ENCODE data around the gene HORMAD2. TPM values are rescaled to one million over a fixed set of nuclear protein-coding genes. Genes with fewer than 3 reads are reported as not detected.

The HORMAD2 gene
- total RNA-seq, 2 donors from 2014 or later = 6.9 TPM; not detected in 1

GRCh38 chr22:30195245-30196140 lies 115.2 kb downstream of the HORMAD2 start:
- Histone ChIP-seq H3K9me3 (no peaks in the 10 kb centered on the region), H3K4me3 (no peak overlapping the region), H3K4me1 (replicated peaks) (peaks cover 4% of the 10 kb centered on the region), H3K36me3 (no peaks in the 10 kb centered on the region), H3K27me3 (replicated peaks; ENCODE audit: insufficient read depth) (no peaks in the 10 kb centered on the region), H3K27ac (peak overlapping the region; percentile 61 to 73)
- TF ChIP-seq POLR2AphosphoS5 (IDR thresholded peaks at IDR 0.05) = no peak
- no peak for TF ChIP-seq CTCF (IDR thresholded peaks at IDR 0.05)
- TF ChIP-seq POLR2A (IDR thresholded peaks at IDR 0.05) = no peak
- WGBS = 33% methylated on average over 5 of the region's 5 CpGs
- no peak for DNase-seq (ENCODE audit: low spot score)
- intact Hi-C loops (cut with DNase I) = no loop called here

- Histone ChIP-seq H3K36me3 (no peaks in the 10 kb centered on the region), H3K27me3 (replicated peaks; ENCODE audit: insufficient read depth) (no peaks in the 10 kb centered on the region), H3K4me3 (no peak overlapping the region), H3K9me3 (no peaks in the 10 kb centered on the region), H3K4me1 (replicated peaks) (peaks cover 4% of the 10 kb centered on the region), H3K27ac (peak overlapping the region; percentile 61 to 73)
- under 1% methylated on average over 11 of the region's 11 CpGs for WGBS
- DNase-seq (ENCODE audit: low spot score) = peak; percentile 82
- intact Hi-C loops (cut with DNase I) = no loop called here
- TF ChIP-seq POLR2A (IDR thresholded peaks at IDR 0.05) (no peak), POLR2AphosphoS5 (IDR thresholded peaks at IDR 0.05) (peak; percentile 62), CTCF (IDR thresholded peaks at IDR 0.05) (no peak)
Observed at GRCh38 chr22:30196141-30196879, 116.0 kb downstream of the HORMAD2 start.

GRCh38 chr22:30196880-30197336 lies 116.6 kb downstream of the HORMAD2 start:
- peaks cover 4% of the 10 kb centered on the region for H3K4me1 ChIP-seq (replicated peaks)
- intact Hi-C loops (cut with DNase I) = no loop called here
- no peak for DNase-seq (ENCODE audit: low spot score)
- H3K9me3 ChIP-seq = no peaks in the 10 kb centered on the region
- H3K27me3 ChIP-seq (replicated peaks; ENCODE audit: insufficient read depth) = no peaks in the 10 kb centered on the region
- peak overlapping the region; percentile 61 to 73 for H3K27ac ChIP-seq
- H3K4me3 ChIP-seq = no peak overlapping the region
- H3K36me3 ChIP-seq = no peaks in the 10 kb centered on the region
- WGBS = 0% methylated on average over 2 of the region's 2 CpGs
- TF ChIP-seq POLR2A (IDR thresholded peaks at IDR 0.05) = no peak
- no peak for TF ChIP-seq CTCF (IDR thresholded peaks at IDR 0.05)
- no peak for TF ChIP-seq POLR2AphosphoS5 (IDR thresholded peaks at IDR 0.05)

GRCh38 chr22:30197389-30197788 lies 117.1 kb downstream of the HORMAD2 start:
- intact Hi-C loops (cut with DNase I) = no loop called here
- H3K27me3 ChIP-seq (replicated peaks; ENCODE audit: insufficient read depth) = no peaks in the 10 kb centered on the region
- peaks cover 4% of the 10 kb centered on the region for H3K4me1 ChIP-seq (replicated peaks)
- TF ChIP-seq POLR2A (IDR thresholded peaks at IDR 0.05) = no peak
- TF ChIP-seq POLR2AphosphoS5 (IDR thresholded peaks at IDR 0.05) = no peak
- TF ChIP-seq CTCF (IDR thresholded peaks at IDR 0.05) = no peak
- H3K27ac ChIP-seq = peak overlapping the region; percentile 61 to 73
- H3K36me3 ChIP-seq = no peaks in the 10 kb centered on the region
- DNase-seq (ENCODE audit: low spot score) = no peak
- no peaks in the 10 kb centered on the region for H3K9me3 ChIP-seq
- no peak overlapping the region for H3K4me3 ChIP-seq

Data from prostate gland (tissue), 2 donors.